ENCODE data around the gene ADAMTS2.

The ADAMTS2 gene

DNA sequence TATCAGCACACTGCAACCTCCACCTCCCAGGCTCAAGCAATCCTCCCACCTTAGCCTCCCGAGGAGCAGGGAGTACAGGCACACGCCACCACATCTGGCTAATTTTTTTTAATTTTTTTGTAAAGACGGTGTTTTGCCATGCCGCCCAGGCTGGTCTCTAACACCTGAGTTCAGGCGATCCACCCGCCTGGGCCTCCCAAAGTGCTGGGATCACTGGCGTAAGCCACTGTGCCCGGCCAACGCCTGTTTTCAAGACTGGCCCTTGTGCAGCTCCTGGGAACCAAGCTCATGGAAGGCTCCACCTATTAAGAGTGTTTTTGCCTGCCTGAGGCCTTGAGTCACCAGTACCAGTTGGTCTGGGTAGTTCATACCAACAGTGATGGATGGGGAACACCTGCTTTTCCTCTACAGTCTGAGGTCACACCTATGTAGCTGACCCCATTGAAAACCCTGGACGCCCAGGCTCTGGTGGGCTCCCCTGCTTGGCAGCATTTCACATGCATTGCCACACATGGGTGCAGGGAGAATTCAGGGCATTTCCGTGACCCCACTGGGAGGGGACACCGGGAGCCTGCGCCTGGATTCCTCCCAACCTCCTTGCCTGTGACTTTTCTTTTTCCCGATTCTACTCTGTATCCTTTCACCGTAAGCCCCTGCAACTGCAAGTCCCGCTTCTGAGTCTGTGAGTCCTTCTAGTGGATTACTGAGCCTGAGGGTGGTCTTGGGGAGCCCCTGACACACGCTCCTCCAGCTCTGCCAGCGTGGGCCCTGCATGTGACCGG is 221.6 kb downstream of the ADAMTS2 start:
- H3K36me3 Mint-ChIP-seq (ENCODE audit: low read depth) = peaks cover 31% of the 10 kb centered on the region

DNA sequence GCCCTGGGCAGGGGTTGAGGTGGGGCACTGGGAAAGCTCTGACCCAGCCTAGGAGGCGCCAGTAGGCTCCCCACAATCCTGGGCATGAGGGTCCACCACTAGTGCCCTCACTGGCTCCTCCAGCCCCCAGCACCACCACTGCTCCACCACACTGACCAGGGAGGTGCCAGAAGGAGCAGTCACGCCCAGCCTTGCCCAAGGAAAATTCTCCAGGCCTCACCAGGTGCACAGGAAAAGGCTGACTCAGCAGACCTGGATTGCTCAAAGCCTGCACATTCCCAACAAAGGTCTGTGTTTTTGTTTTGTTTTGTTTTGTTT is 222.2 kb downstream of the ADAMTS2 start:
- Mint-ChIP-seq H3K27me3 (ENCODE audit: low read depth, poor library complexity) (peaks cover 3% of the 10 kb centered on the region), H3K9me3 (peaks cover 77% of the 10 kb centered on the region), H3K4me3 (no peak overlapping the region), H3K27ac (no peak overlapping the region), H3K4me1 (no peaks in the 10 kb centered on the region), H3K36me3 (ENCODE audit: low read depth) (peaks cover 27% of the 10 kb centered on the region)
- TF ChIP-seq, protein P1, sequence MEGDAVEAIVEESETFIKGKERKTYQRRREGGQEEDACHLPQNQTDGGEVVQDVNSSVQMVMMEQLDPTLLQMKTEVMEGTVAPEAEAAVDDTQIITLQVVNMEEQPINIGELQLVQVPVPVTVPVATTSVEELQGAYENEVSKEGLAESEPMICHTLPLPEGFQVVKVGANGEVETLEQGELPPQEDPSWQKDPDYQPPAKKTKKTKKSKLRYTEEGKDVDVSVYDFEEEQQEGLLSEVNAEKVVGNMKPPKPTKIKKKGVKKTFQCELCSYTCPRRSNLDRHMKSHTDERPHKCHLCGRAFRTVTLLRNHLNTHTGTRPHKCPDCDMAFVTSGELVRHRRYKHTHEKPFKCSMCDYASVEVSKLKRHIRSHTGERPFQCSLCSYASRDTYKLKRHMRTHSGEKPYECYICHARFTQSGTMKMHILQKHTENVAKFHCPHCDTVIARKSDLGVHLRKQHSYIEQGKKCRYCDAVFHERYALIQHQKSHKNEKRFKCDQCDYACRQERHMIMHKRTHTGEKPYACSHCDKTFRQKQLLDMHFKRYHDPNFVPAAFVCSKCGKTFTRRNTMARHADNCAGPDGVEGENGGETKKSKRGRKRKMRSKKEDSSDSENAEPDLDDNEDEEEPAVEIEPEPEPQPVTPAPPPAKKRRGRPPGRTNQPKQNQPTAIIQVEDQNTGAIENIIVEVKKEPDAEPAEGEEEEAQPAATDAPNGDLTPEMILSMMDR (IDR thresholded peaks at IDR 0.05) = no peak
- no peak for DNase-seq

More for the DNA sequence above, 221.6 kb downstream of the ADAMTS2 start:
- peaks cover 75% of the 10 kb centered on the region for H3K9me3 Mint-ChIP-seq
- TF ChIP-seq, protein P1 (IDR thresholded peaks at IDR 0.05) = no peak
- peaks cover 3% of the 10 kb centered on the region for H3K27me3 Mint-ChIP-seq (ENCODE audit: low read depth, poor library complexity)
- H3K4me3 Mint-ChIP-seq = no peak overlapping the region
- no peak for DNase-seq
- no peaks in the 10 kb centered on the region for H3K4me1 Mint-ChIP-seq
- H3K27ac Mint-ChIP-seq = no peak overlapping the region

DNA sequence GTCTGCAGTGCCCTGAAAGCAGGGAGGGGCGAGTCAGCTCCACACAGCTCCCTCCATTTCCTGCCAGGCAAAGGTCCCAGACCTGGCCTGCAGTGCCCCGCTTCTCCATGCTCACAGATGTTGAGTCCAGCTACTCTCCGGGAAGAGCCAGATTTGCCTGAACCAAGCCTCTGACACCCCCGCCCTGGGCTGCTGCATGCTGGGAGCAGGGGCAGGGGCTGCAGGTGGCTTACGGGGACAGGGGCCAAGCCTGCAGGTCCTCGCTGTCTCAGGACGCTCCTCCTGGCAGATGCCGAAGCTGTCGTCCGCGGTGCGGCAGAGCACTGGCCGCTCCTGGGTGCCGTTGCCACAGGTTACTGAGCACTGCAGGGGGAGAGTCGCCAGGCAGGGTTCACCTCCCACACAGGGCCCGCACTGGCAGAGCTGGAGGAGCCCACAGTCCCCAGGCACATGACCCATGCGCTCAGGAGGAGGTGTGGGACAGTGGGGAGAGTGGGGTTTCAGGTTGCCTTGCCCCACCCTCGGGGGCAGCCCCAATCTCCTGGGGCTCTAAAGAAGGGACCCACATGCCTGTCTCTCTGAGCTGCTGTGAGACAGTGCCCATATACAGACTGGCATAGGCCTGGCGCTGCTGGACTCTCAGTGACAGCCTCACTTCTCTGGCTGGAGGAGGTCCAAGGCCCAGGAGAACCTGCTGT is 222.7 kb downstream of the ADAMTS2 start:
- no peaks in the 10 kb centered on the region for H3K27me3 Mint-ChIP-seq (ENCODE audit: low read depth, poor library complexity)
- no peak for DNase-seq

DNA sequence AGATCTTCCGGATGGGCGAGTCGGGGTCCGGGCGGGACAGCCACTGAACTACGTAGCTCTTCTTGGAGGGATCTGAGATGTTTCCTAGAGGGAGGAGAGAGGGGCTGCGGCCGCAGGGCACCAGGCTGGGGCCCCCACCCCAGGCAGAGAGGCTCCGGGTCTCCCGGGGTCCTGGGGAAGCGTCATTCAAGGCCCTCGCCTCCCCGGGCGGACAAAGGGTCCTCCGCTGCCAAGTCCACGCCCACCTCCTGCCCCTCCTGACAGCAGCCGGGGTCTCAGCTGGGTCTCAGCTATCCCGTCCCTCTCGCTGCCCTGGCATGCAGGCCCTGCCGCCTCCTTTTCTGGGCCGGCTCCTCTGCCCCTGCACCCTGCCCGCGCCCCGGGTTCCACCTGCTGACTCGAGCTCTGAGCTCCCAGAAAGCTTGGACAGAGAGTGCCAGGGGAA is 223.6 kb downstream of the ADAMTS2 start:
- Mint-ChIP-seq H3K4me3 (no peak overlapping the region), H3K9me3 (peaks cover 76% of the 10 kb centered on the region), H3K27ac (no peak overlapping the region), H3K4me1 (no peaks in the 10 kb centered on the region), H3K36me3 (ENCODE audit: low read depth) (peaks cover 14% of the 10 kb centered on the region), H3K27me3 (ENCODE audit: low read depth, poor library complexity) (peaks cover 6% of the 10 kb centered on the region)
- no peak for DNase-seq
- TF ChIP-seq, protein P1 (IDR thresholded peaks at IDR 0.05) = no peak

More for the DNA sequence above, 222.7 kb downstream of the ADAMTS2 start:
- H3K4me1 Mint-ChIP-seq = no peaks in the 10 kb centered on the region
- peaks cover 76% of the 10 kb centered on the region for H3K9me3 Mint-ChIP-seq
- H3K4me3 Mint-ChIP-seq = no peak overlapping the region
- H3K36me3 Mint-ChIP-seq (ENCODE audit: low read depth) = peaks cover 22% of the 10 kb centered on the region
- TF ChIP-seq, protein P1 (IDR thresholded peaks at IDR 0.05) = no peak
- no peak overlapping the region for H3K27ac Mint-ChIP-seq

DNA sequence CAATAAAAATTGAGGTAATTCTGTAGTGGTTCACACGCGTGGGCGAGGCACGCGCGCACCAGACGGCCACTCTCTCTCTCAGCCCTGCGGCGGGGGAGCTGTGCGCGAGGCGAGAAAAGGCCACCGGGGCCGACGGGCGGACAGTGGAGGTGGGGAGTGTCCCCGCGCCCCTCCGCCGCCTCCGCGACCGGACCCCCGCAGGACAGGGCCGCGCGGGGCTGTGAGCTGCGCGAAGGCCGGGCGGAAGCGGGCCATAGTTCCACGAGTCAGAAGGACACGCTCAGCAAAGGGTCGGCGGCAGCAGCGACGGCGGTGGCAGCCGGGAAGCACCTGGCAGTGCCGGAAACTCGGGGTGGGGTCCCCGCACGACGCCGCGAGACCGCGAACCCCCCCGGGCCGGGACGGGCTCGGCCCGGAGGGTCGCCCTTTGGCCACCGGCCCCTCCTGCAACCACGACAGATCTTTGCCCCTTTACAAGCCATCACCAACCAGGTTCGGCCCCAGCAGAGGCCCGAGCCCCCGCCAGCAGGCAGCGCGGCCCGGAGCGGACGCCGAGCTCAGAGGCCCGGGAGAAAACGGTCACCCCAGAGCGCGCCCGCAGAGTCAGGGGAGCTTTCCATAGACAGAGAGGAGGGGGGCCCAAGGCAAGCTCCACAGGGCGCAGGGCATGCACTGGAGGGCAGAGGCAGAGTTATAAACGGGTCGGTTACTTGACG is 224.2 kb downstream of the ADAMTS2 start:
- peaks cover 11% of the 10 kb centered on the region for H3K36me3 Mint-ChIP-seq (ENCODE audit: low read depth)
- no peak overlapping the region for H3K4me3 Mint-ChIP-seq
- H3K27me3 Mint-ChIP-seq (ENCODE audit: low read depth, poor library complexity) = peaks cover 10% of the 10 kb centered on the region
- H3K27ac Mint-ChIP-seq = no peak overlapping the region
- no peak for DNase-seq
- H3K4me1 Mint-ChIP-seq = no peaks in the 10 kb centered on the region
- H3K9me3 Mint-ChIP-seq = peaks cover 76% of the 10 kb centered on the region
- TF ChIP-seq, protein P1 (IDR thresholded peaks at IDR 0.05) = no peak
